ENCODE measurements around the gene MAGEA1. TPM values are rescaled to one million over a fixed set of nuclear protein-coding genes. Genes with fewer than 3 reads are reported as not detected.

Gene MAGEA1
- total RNA-seq, 1 donor from 2014 or later, result not detected

DNA sequence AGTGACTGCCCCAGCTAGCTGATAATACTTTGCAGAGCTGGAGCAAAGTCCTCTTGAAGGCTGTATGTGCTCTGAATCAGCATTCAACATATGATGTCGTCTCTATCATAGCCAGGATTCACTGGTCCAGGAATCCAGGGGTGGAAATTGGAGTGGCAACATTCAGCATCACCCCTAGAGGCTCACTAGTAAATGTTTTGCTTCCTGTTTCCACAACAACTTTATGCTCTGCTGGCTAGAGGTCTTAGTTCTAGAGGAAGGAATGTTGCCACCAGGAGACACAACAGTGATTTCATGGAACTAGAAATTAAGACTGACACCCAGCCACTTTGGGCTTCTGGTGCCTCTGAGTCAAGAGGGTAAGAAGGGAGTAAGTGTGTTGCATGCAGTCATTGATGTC lies 11.3 kb downstream of the MAGEA1 start:
- no peak overlapping the region for H3K27ac ChIP-seq
- no peaks in the 10 kb centered on the region for H3K36me3 ChIP-seq
- DNase-seq (ENCODE audit: extremely low spot score in 2 of 2), result no peak
- no peaks in the 10 kb centered on the region for H3K4me1 ChIP-seq
- TF ChIP-seq POLR2A (IDR thresholded peaks at IDR 0.05) (no peak), CTCF (IDR thresholded peaks at IDR 0.05) (no peak), POLR2AphosphoS5 (IDR thresholded peaks at IDR 0.05; ENCODE audit: insufficient read depth in 1 of 2, low read depth in 1 of 2) (no peak)
- intact Hi-C loops (cut with DNase I), result no loop called here
- no peaks in the 10 kb centered on the region for H3K27me3 ChIP-seq
- H3K4me3 ChIP-seq, result no peak overlapping the region
- H3K9me3 ChIP-seq, result no peaks in the 10 kb centered on the region

- intact Hi-C loops (cut with DNase I), result no loop called here
- no peak for DNase-seq (ENCODE audit: extremely low spot score in 2 of 2)
- no peaks in the 10 kb centered on the region for H3K27me3 ChIP-seq
- TF ChIP-seq POLR2A (IDR thresholded peaks at IDR 0.05), result no peak
- no peak for TF ChIP-seq CTCF (IDR thresholded peaks at IDR 0.05)
- no peak for TF ChIP-seq POLR2AphosphoS5 (IDR thresholded peaks at IDR 0.05; ENCODE audit: insufficient read depth in 1 of 2, low read depth in 1 of 2)
- H3K9me3 ChIP-seq, result no peaks in the 10 kb centered on the region
- no peak overlapping the region for H3K4me3 ChIP-seq
- H3K36me3 ChIP-seq, result no peaks in the 10 kb centered on the region
- H3K27ac ChIP-seq, result no peak overlapping the region
- H3K4me1 ChIP-seq, result no peaks in the 10 kb centered on the region
Observed at GRCh38 chrX:153200462-153200861, 21.4 kb downstream of the MAGEA1 start.

- Histone ChIP-seq H3K9me3 (no peaks in the 10 kb centered on the region), H3K27me3 (no peaks in the 10 kb centered on the region), H3K4me1 (no peaks in the 10 kb centered on the region), H3K4me3 (no peak overlapping the region), H3K36me3 (no peaks in the 10 kb centered on the region), H3K27ac (no peak overlapping the region)
- no peak for DNase-seq (ENCODE audit: extremely low spot score in 2 of 2)
- intact Hi-C loops (cut with DNase I), result no loop called here
- no peak for TF ChIP-seq CTCF (IDR thresholded peaks at IDR 0.05)
- TF ChIP-seq POLR2AphosphoS5 (IDR thresholded peaks at IDR 0.05; ENCODE audit: insufficient read depth in 1 of 2, low read depth in 1 of 2), result no peak
- TF ChIP-seq POLR2A (IDR thresholded peaks at IDR 0.05), result no peak
Observed at GRCh38 chrX:153206425-153207046, 27.5 kb downstream of the MAGEA1 start.

DNA sequence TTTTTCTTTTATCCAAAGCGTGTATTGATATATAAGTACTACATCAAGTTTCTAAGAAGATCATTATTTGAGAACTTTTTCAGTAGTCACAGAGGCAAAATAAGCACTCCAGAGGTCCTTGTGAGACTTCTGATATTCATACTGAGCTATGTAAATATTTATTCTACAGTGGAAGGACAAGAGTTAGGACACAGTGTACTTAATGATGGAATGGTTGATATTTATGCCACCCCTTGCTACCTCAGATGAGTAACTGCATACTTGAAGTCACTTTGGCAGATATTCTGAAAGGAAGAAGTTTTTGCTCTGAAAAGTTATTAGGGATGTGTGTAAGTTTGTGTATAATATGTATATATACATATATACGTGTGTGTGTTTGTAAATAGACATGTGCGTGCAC lies 30.3 kb downstream of the MAGEA1 start:
- H3K27me3 ChIP-seq, result no peaks in the 10 kb centered on the region
- no peak for TF ChIP-seq POLR2AphosphoS5 (IDR thresholded peaks at IDR 0.05; ENCODE audit: insufficient read depth in 1 of 2, low read depth in 1 of 2)
- TF ChIP-seq POLR2A (IDR thresholded peaks at IDR 0.05), result no peak
- TF ChIP-seq CTCF (IDR thresholded peaks at IDR 0.05), result no peak

GRCh38 chrX:153214934-153215333 lies 35.9 kb downstream of the MAGEA1 start:
- Histone ChIP-seq H3K36me3 (no peaks in the 10 kb centered on the region), H3K4me3 (no peak overlapping the region), H3K27me3 (no peaks in the 10 kb centered on the region), H3K9me3 (peaks cover 3% of the 10 kb centered on the region), H3K4me1 (no peaks in the 10 kb centered on the region), H3K27ac (no peak overlapping the region)
- no peak for DNase-seq (ENCODE audit: extremely low spot score in 2 of 2)
- TF ChIP-seq CTCF (IDR thresholded peaks at IDR 0.05), result no peak
- TF ChIP-seq POLR2A (IDR thresholded peaks at IDR 0.05), result no peak
- TF ChIP-seq POLR2AphosphoS5 (IDR thresholded peaks at IDR 0.05; ENCODE audit: insufficient read depth in 1 of 2, low read depth in 1 of 2), result no peak
- intact Hi-C loops (cut with DNase I), result no loop called here

More for the DNA sequence above, 30.3 kb downstream of the MAGEA1 start:
- no peak for DNase-seq (ENCODE audit: extremely low spot score in 2 of 2)
- Histone ChIP-seq H3K9me3 (peaks cover 3% of the 10 kb centered on the region), H3K27ac (no peak overlapping the region), H3K4me1 (no peaks in the 10 kb centered on the region), H3K36me3 (no peaks in the 10 kb centered on the region), H3K4me3 (no peak overlapping the region)
- intact Hi-C loops (cut with DNase I), result no loop called here

Measured in vagina (tissue), 2 donors.